Measurements from ENCODE around the gene PLAGL2.
"Not testable (repeated sequence)": the region's sequence is repeated elsewhere in the genome, so short reads cannot be mapped to it uniquely, and the experiment has no call there.

PLAGL2 gene

GRCh38 chr20:32183947-32184635 lies 23.5 kb downstream of the PLAGL2 start:
- ATAC-seq (no peak), DNase-seq (no peak)

DNA sequence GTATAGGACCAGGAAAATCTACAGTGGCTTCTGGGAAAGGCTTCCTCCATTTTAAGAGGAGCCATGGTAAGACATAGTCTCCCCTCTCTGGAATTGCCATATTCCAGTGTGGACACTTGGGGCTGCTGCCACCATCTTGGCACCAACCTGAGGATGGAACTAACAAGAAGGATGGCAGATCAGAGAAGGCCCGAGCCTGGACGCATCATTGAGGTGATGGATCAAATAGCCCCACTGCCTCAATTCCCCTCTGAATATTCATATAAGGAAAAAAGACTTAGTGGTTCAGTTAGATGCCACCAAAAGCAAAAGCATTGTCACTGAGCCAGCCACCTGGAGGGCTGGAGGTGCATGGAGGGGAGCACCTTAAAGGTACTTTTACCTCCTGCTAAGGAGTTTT lies 25.9 kb downstream of the PLAGL2 start:
- ATAC-seq (no peak), DNase-seq (no peak)

GRCh38 chr20:32179934-32180333 lies 27.6 kb downstream of the PLAGL2 start:
- DNase-seq (no peak), ATAC-seq (no peak)

DNA sequence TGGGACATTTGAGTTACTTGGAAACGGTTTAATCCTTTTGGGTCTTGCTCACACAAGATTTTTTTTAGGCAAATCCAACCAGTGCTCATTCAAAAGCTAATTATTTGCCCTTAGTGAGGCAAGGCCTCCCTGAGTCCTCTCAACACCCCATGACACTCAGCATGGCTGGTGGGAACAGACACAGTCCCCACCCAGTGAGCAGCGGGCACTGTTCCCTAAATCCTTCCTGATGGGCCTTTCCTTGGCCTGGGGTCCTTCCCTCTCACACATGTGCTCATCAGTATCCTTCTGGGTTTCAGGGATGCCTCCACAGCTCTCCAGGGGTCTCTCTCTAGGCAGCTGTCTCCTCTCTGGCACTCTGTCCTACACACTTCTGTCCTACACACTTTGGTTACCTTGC lies 28.0 kb downstream of the PLAGL2 start:
- DNase-seq = no peak
- ATAC-seq = no peak

DNA sequence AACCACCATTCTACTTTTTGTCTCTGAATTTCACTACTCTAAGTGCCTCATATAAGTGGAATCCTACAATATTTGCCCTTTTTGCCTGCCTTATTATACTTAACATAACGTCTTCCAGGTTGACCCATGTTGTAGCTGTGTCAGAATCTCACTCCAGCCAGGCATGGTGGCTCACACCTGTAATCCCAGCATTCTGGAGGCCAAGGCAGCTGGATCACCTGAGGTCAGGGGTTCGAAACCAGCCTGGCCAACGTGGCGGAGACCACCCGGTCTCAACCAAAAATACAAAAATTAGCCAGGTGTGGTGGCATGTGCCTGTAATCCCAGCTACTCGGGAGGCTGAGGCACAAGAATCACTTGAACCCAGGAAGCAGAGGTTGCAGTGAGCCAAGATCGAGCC lies 29.8 kb downstream of the PLAGL2 start:
- not testable (repeated sequence) for ATAC-seq

GRCh38 chr20:32168184-32168910 lies 39.2 kb downstream of the PLAGL2 start:
- no peak for ATAC-seq
- DNase-seq = no peak

More for the DNA sequence above, 29.8 kb downstream of the PLAGL2 start:
- DNase-seq = not testable (repeated sequence)

GRCh38 chr20:32167552-32167951 lies 40.0 kb downstream of the PLAGL2 start:
- DNase-seq = no peak
- ATAC-seq = no peak

DNA sequence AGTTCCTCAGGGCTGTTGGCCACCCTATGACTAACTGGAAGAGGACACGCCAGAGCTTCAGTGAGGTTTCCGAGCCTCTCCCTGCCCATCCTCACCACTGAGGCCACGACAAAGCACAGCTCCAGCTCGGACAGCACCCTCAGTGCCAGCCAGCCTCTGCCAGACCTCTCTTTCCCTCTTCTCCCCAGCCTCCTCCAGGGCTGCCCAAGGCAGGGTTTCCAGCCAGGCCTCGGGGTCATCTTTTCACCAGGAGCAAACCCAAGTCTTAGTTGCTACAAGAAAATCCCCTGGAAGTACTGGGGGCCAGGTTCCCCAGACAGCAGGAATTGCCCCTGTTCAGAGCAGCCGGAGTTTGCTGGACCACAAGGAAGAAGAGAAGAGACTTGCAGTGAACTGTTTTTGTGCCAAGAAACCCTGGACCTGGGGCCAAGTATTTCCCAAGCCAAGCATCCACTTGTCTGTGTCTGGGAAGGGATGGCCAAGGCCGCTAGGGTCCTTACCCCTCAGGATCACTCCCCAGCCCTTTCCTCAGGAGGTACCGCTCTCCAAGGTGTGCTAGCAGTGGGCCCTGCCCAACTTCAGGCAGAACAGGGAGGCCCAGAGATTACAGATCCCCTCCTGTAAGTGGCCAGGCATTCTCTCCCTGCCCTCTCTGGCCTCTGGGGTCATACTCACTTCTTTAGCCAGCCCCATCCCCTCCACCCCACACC lies 41.6 kb downstream of the PLAGL2 start:
- DNase-seq (no peak), ATAC-seq (no peak)

GRCh38 chr20:32164984-32165735 lies 42.4 kb downstream of the PLAGL2 start:
- ATAC-seq = no peak
- no peak for DNase-seq

GRCh38 chr20:32163951-32164350 lies 43.6 kb downstream of the PLAGL2 start:
- DNase-seq (no peak), ATAC-seq (no peak)

GRCh38 chr20:32162351-32162750 lies 45.2 kb downstream of the PLAGL2 start:
- no peak for ATAC-seq
- no peak for DNase-seq

GRCh38 chr20:32160341-32160740 lies 47.2 kb downstream of the PLAGL2 start:
- ATAC-seq (no peak), DNase-seq (no peak)

GRCh38 chr20:32159766-32160221 lies 47.7 kb downstream of the PLAGL2 start:
- DNase-seq (no peak), ATAC-seq (no peak)

DNA sequence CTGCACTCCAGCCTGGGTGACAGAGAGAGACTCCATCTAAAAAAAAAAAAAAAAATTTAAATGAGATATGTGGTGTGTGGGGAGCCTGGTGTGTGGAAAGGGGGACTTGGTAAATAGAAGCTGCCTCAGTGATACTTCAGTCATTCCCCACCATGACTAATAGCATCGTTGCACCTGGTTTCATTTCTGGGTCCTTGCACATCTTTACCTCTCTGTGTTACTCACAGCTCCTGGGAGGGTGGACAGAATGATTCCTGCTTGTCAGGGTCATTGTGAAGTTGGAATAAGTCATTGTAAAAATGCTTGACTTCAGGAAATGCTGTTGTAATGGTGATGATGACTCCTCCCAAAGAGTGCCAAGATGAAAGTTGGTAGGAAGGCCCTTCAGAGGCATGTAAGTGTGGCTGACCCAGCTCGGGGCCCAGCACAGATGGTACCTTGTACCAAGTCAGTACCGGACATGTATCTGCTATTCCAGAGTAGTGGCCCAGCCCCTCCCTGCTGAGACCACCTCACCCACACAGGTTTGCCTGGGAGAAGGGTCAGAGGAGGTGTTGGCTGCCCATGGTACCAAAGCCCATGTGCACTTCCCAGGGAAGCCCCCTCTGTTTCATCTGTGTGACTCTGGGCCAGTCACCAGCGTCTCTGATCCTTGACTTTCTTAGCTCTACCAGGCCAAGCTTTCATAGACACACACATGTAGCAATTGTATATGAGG lies 48.4 kb downstream of the PLAGL2 start:
- peak; percentile 48 for ATAC-seq
- no peak for DNase-seq

DNA sequence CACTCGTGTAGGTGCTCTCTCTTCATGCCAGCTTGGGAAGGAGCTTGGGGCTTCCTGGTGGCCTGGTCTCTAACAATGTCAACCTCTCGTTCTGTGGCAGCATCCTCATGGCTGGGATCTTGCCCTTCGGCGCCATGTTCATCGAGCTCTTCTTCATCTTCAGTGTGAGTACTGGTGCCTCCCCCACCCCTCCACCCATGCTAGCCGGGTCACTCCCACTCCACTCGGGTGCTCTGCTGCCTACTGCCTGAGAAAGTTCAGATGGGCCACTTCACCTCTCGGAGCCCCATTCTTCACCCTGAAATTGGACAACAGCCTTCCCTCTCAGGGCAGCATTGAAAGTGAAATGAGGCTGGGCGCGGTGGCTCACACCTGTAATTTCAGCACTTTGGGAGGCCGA lies 49.2 kb downstream of the PLAGL2 start:
- no peak for ATAC-seq
- DNase-seq = no peak

DNA sequence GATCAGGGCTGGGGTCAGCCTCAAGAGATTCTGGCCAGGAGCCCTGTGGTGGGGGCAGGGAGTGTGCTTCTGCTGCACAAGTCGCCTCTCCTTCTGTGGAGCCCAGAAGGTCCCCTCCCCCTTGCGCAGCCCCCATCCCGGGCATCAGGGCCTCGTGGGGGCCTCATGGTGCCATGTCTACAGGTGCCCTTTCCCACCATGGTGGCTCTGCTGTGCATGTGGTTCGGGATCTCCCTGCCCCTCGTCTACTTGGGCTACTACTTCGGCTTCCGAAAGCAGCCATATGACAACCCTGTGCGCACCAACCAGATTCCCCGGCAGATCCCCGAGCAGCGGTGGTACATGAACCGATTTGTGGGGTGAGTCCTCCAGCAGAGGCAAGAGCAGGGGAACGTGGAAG lies 49.9 kb downstream of the PLAGL2 start:
- ATAC-seq = no peak
- no peak for DNase-seq

DNA sequence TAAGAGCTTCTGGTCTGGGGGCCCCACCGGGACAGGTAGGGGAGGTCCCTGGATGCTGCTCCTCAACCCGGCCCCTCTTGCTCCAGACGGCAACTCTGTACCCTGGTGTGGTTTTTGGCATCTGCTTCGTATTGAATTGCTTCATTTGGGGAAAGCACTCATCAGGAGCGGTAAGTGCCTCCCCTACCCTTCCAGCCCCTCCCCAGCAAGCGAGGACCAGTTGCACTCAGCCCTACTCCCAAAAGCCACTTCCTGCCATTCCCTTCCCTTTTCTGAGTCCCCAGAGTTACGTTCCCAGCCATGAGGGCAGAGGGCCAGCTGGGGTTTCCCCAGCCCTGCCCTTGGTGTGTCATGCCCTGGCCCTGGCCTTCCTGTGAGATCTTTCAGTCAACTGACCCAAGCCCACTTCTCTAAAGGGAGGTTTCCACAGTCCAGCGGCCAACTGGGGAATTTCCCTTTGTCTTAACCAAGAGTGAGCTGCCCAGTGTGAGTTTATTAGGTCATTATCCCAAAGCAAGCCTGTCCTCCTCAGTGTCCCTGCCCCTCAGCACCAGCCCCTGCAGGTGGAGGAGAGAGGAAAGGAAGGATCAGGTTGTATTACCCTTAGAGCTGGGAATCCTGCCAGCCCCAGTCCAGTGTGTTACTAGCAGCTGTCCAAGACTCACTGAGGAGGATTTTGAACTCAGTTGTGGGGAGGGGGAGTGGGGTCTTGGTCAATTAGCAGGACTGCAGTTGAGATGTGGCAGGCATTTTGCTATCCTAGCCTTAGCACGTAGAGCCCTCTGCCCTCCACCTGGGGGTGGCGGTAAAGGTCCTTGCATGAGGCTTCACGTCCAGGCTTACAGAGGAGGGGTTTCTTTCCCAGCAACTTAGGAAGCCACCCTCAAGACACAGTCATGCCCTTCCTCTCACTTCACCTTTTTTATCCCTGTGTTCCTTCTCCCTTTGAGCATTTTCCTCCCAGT lies 52.2 kb downstream of the PLAGL2 start:
- ATAC-seq = peak; percentile 37
- peak; percentile 37 for DNase-seq

GRCh38 chr20:32153771-32154170 lies 53.8 kb downstream of the PLAGL2 start:
- DNase-seq (no peak), ATAC-seq (no peak)

DNA sequence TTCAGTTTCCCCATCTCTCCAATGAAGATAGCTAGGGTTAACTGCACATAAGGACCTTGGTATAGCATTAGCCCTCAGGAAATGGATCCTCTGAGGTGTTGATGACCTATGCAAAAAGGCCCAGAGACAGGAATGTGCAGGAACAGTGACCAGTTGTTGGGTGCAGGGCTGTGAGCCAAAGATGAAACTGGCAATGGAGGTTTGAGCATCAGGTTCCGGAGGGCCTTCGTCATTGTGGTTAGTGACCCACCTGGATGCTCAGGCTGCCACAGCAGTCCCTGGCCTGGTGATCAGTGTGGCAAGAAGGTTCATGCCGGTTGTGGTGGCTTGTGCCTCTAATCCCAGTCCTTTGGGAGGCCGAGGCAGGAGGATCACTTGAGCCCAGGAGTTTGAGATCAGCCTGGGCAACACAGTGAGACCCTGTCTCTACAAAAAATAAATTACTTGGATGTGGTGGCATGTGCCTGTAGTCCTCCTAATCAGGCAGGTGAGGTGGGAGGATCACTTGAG lies 54.3 kb downstream of the PLAGL2 start:
- no peak for ATAC-seq
- DNase-seq = no peak

DNA sequence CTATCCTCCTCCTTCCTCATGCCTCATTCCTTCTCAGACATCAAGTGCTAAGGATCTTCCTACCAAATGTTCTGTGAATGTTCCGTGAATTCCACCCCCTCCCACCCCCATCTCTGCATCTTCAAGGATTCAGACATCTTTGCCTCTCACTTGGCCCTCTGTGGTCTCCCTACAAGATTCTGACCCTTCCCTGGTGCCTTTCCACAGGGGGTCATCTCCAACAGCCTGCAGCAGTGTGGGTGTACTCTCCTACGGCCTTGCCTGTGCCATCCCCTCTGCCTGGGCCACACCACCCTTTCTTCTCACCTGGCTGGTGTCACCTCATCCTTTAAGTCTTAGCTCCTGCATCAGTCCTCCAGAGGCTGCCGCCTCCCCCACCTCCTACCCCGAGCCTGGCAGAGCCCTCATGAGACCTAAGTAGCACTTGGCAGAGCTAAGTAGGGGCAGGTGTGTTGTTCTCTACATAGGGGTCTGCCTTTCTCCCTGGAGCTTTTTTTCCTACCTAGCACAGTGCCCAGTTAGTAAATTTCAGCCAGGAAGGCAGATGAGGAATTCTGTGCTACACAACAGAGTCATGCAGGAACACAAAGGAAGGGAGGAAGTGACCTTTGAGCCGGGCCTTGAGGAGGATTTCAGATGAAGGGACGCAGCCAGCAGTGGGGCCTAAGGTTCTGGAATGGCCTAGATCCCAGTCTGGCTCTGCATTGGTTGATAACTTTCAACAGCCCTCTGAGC lies 55.0 kb downstream of the PLAGL2 start:
- no peak for ATAC-seq
- DNase-seq = no peak

All from stimulated activated naive CD8-positive, alpha-beta T cell treated with anti-CD3 and anti-CD28 coated beads, Interleukin-15, Interleukin-2, amounts not matched to agents 100 U/mL and 50 U/mL, for 24 hours (primary cell).